ENCODE results near the gene MET. TPM values are rescaled to one million over a fixed set of nuclear protein-coding genes. Genes with fewer than 3 reads are reported as not detected.
A peak's percentile ranks its signal among the peaks of the same experiment; 100 is the strongest.

Gene MET
- total and polyA plus RNA-seq, 4 donors: 10.2 to 41.9 (median 25.4) TPM

GRCh38 chr7:116783666-116784318 is 111.8 kb downstream of the MET start:
- H3K4me1 ChIP-seq (ENCODE audit: control insufficient read depth in 4 of 4, insufficient read depth in 4 of 4, low read length in 3 of 4): peaks cover 0 to 51% (median 13%) of the 10 kb centered on the region in 4 donors

GRCh38 chr7:116784647-116785046 is 112.7 kb downstream of the MET start:
- DNase-seq (ENCODE audit: low spot score): no peak
- peak; percentile 53 for TF ChIP-seq HNF4G (IDR thresholded peaks at IDR 0.05)
- no peak for TF ChIP-seq JUND (IDR thresholded peaks at IDR 0.05)
- TF ChIP-seq NR2F2 (IDR thresholded peaks at IDR 0.05): no peak
- no peak for TF ChIP-seq ZBTB33 (IDR thresholded peaks at IDR 0.05)
- TF ChIP-seq RAD21 (IDR thresholded peaks at IDR 0.05): peak in 1 of 2 donors; percentile 8
- TF ChIP-seq HNF4A (conservative IDR thresholded peaks at IDR 0.05): peak; percentile 78 to 81
- no peak for TF ChIP-seq YY1 (IDR thresholded peaks at IDR 0.05)
- TF ChIP-seq SP1 (IDR thresholded peaks at IDR 0.05): peak; percentile 22
- TF ChIP-seq TAF1 (conservative IDR thresholded peaks at IDR 0.05): no peak
- peak in 1 of 2 donors; percentile 12 for TF ChIP-seq RXRA (IDR thresholded peaks at IDR 0.05)
- H3K4me1 ChIP-seq (ENCODE audit: control insufficient read depth in 4 of 4, insufficient read depth in 4 of 4, low read length in 3 of 4): peaks cover 0 to 48% (median 17%) of the 10 kb centered on the region in 4 donors
- H3K27me3 ChIP-seq (ENCODE audit: control insufficient read depth in 4 of 4, insufficient read depth in 4 of 4, low read length in 3 of 4): no peaks in the 10 kb centered on the region
- H3K4me3 ChIP-seq (ENCODE audit: low read depth in 1 of 3, low read length in 3 of 3): no peak overlapping the region
- 64% methylated on average over 6 of the region's 6 CpGs for WGBS
- H3K36me3 ChIP-seq (ENCODE audit: control insufficient read depth in 4 of 4, insufficient read depth in 3 of 4, low read depth in 1 of 4, low read length in 3 of 4): no peaks in the 10 kb centered on the region
- H3K27ac ChIP-seq (ENCODE audit: low read depth in 1 of 2, low read length in 2 of 2): peak overlapping the region in 1 of 2 donors; percentile 11
- H3K9me3 ChIP-seq (ENCODE audit: control insufficient read depth in 4 of 4, low read length in 3 of 4): no peaks in the 10 kb centered on the region
- no peak overlapping the region for H3K9ac ChIP-seq (ENCODE audit: low read depth in 1 of 2, low read length in 2 of 2)

More at GRCh38 chr7:116783666-116784318, 111.8 kb downstream of the MET start:
- peaks cover 0 to 6% (median 4%) of the 10 kb centered on the region in 4 donors for H3K36me3 ChIP-seq (ENCODE audit: control insufficient read depth in 4 of 4, insufficient read depth in 3 of 4, low read depth in 1 of 4, low read length in 3 of 4)
- peak overlapping the region in 1 of 2 donors; percentile 3 for H3K27ac ChIP-seq (ENCODE audit: low read depth in 1 of 2, low read length in 2 of 2)
- H3K27me3 ChIP-seq (ENCODE audit: control insufficient read depth in 4 of 4, insufficient read depth in 4 of 4, low read length in 3 of 4): no peaks in the 10 kb centered on the region
- TF ChIP-seq HNF4G (IDR thresholded peaks at IDR 0.05): no peak
- TF ChIP-seq EGR1 (IDR thresholded peaks at IDR 0.05; ENCODE audit: low read depth in 2 of 2): no peak
- TF ChIP-seq YY1 (IDR thresholded peaks at IDR 0.05): no peak
- no peak for TF ChIP-seq RAD21 (IDR thresholded peaks at IDR 0.05)
- no peak for TF ChIP-seq HNF4A (conservative IDR thresholded peaks at IDR 0.05)
- no peak for TF ChIP-seq REST (IDR thresholded peaks at IDR 0.05)
- no peak for TF ChIP-seq ATF3 (IDR thresholded peaks at IDR 0.05)
- TF ChIP-seq TAF1 (conservative IDR thresholded peaks at IDR 0.05): no peak
- TF ChIP-seq FOXA1 (IDR thresholded peaks at IDR 0.05): no peak
- no peak for TF ChIP-seq ZBTB33 (IDR thresholded peaks at IDR 0.05)
- H3K9me3 ChIP-seq (ENCODE audit: control insufficient read depth in 4 of 4, low read length in 3 of 4): no peaks in the 10 kb centered on the region
- H3K9ac ChIP-seq (ENCODE audit: low read depth in 1 of 2, low read length in 2 of 2): no peak overlapping the region
- DNase-seq (ENCODE audit: low spot score): no peak
- WGBS: 72% methylated on average over 4 of the region's 4 CpGs
- no peak overlapping the region for H3K4me3 ChIP-seq (ENCODE audit: low read depth in 1 of 3, low read length in 3 of 3)
